Measurements from ENCODE around the gene HCK. TPM values are rescaled to one million over a fixed set of nuclear protein-coding genes. Genes with fewer than 3 reads are reported as not detected.
A peak's percentile ranks its signal among the peaks of the same experiment; 100 is the strongest.

HCK gene
- total and polyA plus RNA-seq, 9 of the 15 experiments (the other 6 are each of a cell fraction or from before 2014, with no cell fraction given): 0.09 to 0.51 (median 0.27) TPM; not detected in 6

GRCh38 chr20:32067234-32067821 is 15.3 kb downstream of the HCK start:
- no TSS peak for BruUV-seq (replicated peaks)
- in situ Hi-C loops (cut with MboI): no loop called here
- no peak for DNase-seq (ENCODE audit: extremely low read depth in 1 of 4, low spot score in 3 of 4)
- Histone ChIP-seq H3K27ac (ENCODE audit: extremely low read depth, low read depth, low read length) (no peak overlapping the region), H3K9me3 (replicated peaks; ENCODE audit: control insufficient read depth, insufficient read depth, low read depth, low read length) (no peaks in the 10 kb centered on the region), H3K36me3 (ENCODE audit: control insufficient read depth, insufficient read depth, low read length) (no peaks in the 10 kb centered on the region), H3K27me3 (ENCODE audit: control insufficient read depth in 2 of 2, insufficient read depth in 2 of 2, low read length in 2 of 2) (peaks cover 19 to 45% of the 10 kb centered on the region in 2 experiments), H3K79me2 (ENCODE audit: control insufficient read depth, insufficient read depth, low read length) (no peaks in the 10 kb centered on the region), H3K9ac (ENCODE audit: insufficient read depth in 1 of 2, low read depth in 2 of 2, low read length in 2 of 2) (no peak overlapping the region), H3K4me1 (replicated peaks in 1 of 2; ENCODE audit: control insufficient read depth in 2 of 2, insufficient read depth in 2 of 2, low read length in 2 of 2) (no peaks in the 10 kb centered on the region; a peak in 3 of 5 replicates), H2AFZ (ENCODE audit: low read depth, low read length) (no peak overlapping the region), H3K4me2 (ENCODE audit: insufficient read depth, low read length) (no peak overlapping the region), H3K4me3 (no peak overlapping the region), H4K20me1 (replicated peaks; ENCODE audit: control insufficient read depth, insufficient read depth, low read length) (no peaks in the 10 kb centered on the region), H3K9me1 (ENCODE audit: control insufficient read depth, insufficient read depth, low read length) (no peaks in the 10 kb centered on the region)
- CTCF ChIA-PET (ENCODE audit: low intra/inter-chr PET ratio): no interaction called here
- FAIRE-seq: no peak
- ATAC-seq: no peak
- POLR2A ChIA-PET: interaction anchor here (0.6 to 0.8 kb wide), 2 partner anchors 10 to 87 kb away, joined by 3 read pairs; no protein-coding TSS in a partner anchor
- 0% methylated on average over 4 of the region's 6 CpGs for WGBS (ENCODE audit: insufficient coverage, low coverage, missing lambda C conversion rate)
- intact Hi-C loops (cut with micrococcal nuclease): no loop called here
- no peak for TF ChIP-seq ZNF830 (CRISPR knock-in tag; IDR thresholded peaks at IDR 0.05)
- TF ChIP-seq ZBTB34 (CRISPR knock-in tag; IDR thresholded peaks at IDR 0.05): no peak
- no peak for TF ChIP-seq YBX1 (IDR thresholded peaks at IDR 0.05)
- TF ChIP-seq CEBPG (CRISPR knock-in tag; IDR thresholded peaks at IDR 0.05): no peak
- TF ChIP-seq CEBPG (tag; conservative IDR thresholded peaks at IDR 0.05 in 1 of 2, IDR thresholded peaks at IDR 0.05 in 1 of 2): peak in 1 of 2 experiments; percentile 35; a peak in 1 of 4 replicates
- no peak for TF ChIP-seq RHOXF2B (CRISPR knock-in tag; conservative IDR thresholded peaks at IDR 0.05)
- no peak for TF ChIP-seq ZNF639 (CRISPR knock-in tag; conservative IDR thresholded peaks at IDR 0.05 in 1 of 2, IDR thresholded peaks at IDR 0.05 in 1 of 2)
- TF ChIP-seq KLF10 (CRISPR knock-in tag; IDR thresholded peaks at IDR 0.05): no peak
- peak; percentile 55 for TF ChIP-seq MEIS2 (IDR thresholded peaks at IDR 0.05; ENCODE audit: partially characterized antibody)
- no peak for TF ChIP-seq THAP12 (CRISPR knock-in tag; IDR thresholded peaks at IDR 0.05)
- TF ChIP-seq PBX2 (CRISPR knock-in tag; IDR thresholded peaks at IDR 0.05; ENCODE audit: low read depth): no peak
- TF ChIP-seq PBX2 (tag; conservative IDR thresholded peaks at IDR 0.05; ENCODE audit: low read depth): peak; percentile 91
- TF ChIP-seq ZC3H4 (CRISPR knock-in tag; IDR thresholded peaks at IDR 0.05; ENCODE audit: borderline replicate concordance): no peak

Data from K562 (cell line).